Measurements from ENCODE around the gene GNA12. TPM values are rescaled to one million over a fixed set of nuclear protein-coding genes. Genes with fewer than 3 reads are reported as not detected.
A peak's percentile ranks its signal among the peaks of the same experiment; 100 is the strongest.

Gene GNA12
- total RNA-seq, 2 experiments from 2014 or later, result 19.5 to 22.6 TPM

DNA sequence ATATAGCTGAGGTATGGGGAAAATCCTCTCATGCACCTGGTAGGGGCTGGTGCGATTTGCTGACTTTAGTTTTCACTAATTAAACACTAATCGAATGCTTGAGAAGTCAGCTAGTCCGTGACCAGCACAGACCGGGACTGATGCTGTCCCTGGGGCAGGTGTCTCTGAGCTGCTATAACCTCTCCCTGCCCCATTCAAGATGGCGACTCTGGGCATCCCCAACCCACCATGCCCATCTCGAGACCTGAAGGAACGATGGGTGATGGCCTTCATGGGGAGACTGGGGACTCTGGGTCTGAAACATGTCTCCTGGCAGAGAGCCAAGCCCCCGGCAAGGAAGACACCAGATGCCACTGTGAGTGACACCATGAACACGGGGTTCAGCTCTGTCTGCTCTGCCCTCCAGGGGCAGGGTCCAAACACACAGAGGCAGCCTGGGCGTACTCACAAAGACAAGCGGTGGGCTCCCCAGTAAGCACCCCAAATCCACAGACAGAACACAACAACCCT is 57.4 kb downstream of the GNA12 start:
- no peak overlapping the region for H3K27ac Mint-ChIP-seq
- CTCF ChIA-PET, result interaction anchor here (0.7 kb wide), 1 partner anchor 198 kb away, joined by 5 read pairs; no protein-coding TSS in a partner anchor
- intact Hi-C loops (cut with DNase I, micrococcal nuclease), result no loop called here

DNA sequence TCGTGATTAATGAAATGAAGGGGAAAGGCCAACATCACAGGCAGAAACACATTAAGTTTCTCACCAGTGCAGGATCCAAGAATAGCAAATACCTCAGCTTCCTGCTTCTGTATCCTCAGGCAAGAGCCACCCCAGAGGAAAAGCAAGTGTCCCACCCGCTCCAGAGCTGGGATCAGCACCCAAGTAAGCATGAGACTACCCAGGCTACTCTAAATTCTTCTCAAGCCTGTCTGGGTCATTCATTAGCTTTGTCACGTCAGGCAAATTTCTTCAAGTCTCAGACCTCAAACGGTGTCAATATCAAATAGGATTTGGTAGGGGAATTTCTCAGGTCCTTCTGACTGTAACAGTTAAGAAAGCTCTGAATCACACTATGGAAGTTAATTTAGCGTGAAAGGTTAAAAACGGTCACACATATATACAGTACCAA is 59.0 kb downstream of the GNA12 start:
- ATAC-seq (peak; percentile 42), DNase-seq (no peak)
- Mint-ChIP-seq H3K4me1 (peaks cover 23% of the 10 kb centered on the region), H3K9me3 (ENCODE audit: low read depth) (no peaks in the 10 kb centered on the region), H3K4me3 (no peak overlapping the region), H3K36me3 (ENCODE audit: low read depth) (peaks cover 11% of the 10 kb centered on the region), H3K27me3 (no peaks in the 10 kb centered on the region), H3K27ac (no peak overlapping the region)
- ChIA-PET CTCF (interaction anchor here (0.9 to 1.1 kb wide), 2 partner anchors 20 to 29 kb away, joined by 3 to 4 read pairs; no protein-coding TSS in a partner anchor), POLR2A (interaction anchor here (0.6 to 1.1 kb wide), 2 partner anchors 12 to 64 kb away, joined by 5 to 7 read pairs; no protein-coding TSS in a partner anchor)
- intact Hi-C loops (cut with DNase I, micrococcal nuclease), result no loop called here

More for the DNA sequence above, 57.4 kb downstream of the GNA12 start:
- H3K9me3 Mint-ChIP-seq (ENCODE audit: low read depth), result no peaks in the 10 kb centered on the region
- H3K4me3 Mint-ChIP-seq, result no peak overlapping the region
- POLR2A ChIA-PET, result no interaction called here
- H3K4me1 Mint-ChIP-seq, result peaks cover 19% of the 10 kb centered on the region
- peaks cover 9% of the 10 kb centered on the region for H3K36me3 Mint-ChIP-seq (ENCODE audit: low read depth)
- DNase-seq (no peak), ATAC-seq (no peak)
- H3K27me3 Mint-ChIP-seq, result no peaks in the 10 kb centered on the region

DNA sequence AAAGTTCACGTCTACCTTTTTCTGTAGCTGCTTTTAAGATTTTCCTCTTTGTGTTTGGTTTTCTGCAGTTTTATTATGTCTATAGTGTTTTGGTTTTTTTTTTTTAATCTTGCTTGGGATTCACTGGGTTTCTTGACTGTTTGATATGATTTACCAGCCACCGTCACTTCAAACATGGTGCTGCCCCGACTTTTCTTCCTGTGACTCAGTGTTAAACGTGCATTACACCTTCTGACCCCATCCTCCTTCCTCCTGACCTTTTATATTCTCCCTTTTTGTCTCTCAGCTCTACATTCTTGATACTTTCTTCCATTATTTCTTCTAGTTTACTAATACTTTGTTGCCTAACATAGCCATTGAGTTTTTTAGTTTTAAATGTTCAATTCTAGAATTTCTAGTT is 61.5 kb downstream of the GNA12 start:
- CTCF ChIA-PET, result interaction anchor here (0.6 to 2.7 kb wide), 7 partner anchors 11 to 72 kb away, joined by 3 to 15 read pairs (median 5); no protein-coding TSS in a partner anchor
- H3K27ac Mint-ChIP-seq, result peak overlapping the region; percentile 85
- peaks cover 23% of the 10 kb centered on the region for H3K4me1 Mint-ChIP-seq
- intact Hi-C loops (cut with DNase I, micrococcal nuclease), result loop anchor here in 1 of 2 experiments (1.0 kb wide), 3 partner anchors 9 to 62 kb away; no protein-coding TSS in a partner anchor
- ATAC-seq, result peak; percentile 94
- POLR2A ChIA-PET, result no interaction called here
- no peaks in the 10 kb centered on the region for H3K9me3 Mint-ChIP-seq (ENCODE audit: low read depth)
- peaks cover 11% of the 10 kb centered on the region for H3K36me3 Mint-ChIP-seq (ENCODE audit: low read depth)
- peak; percentile 63 for DNase-seq
- no peak overlapping the region for H3K4me3 Mint-ChIP-seq
- no peaks in the 10 kb centered on the region for H3K27me3 Mint-ChIP-seq

DNA sequence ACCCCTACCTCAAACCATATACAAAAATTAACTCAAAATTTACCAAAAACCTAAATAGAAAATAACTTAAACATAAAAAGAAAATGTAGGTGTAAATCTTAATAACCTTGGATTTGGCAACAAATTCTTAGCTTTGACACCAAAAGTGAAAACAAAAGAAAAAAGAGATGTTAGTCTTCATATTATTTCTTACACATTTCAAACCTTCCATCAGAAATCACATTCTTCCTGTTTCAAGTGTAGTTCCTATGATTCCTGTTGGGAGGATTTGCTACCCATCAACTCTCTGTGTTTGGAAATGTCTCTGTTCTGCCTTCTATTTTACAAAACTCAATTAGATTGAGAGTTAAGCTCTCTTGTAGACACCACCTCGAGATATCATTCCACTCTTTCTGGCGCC is 62.0 kb downstream of the GNA12 start:
- POLR2A ChIA-PET, result no interaction called here
- intact Hi-C loops (cut with DNase I, micrococcal nuclease), result loop anchor here in 1 of 2 experiments (1.0 kb wide), 3 partner anchors 9 to 62 kb away; no protein-coding TSS in a partner anchor
- DNase-seq (no peak), ATAC-seq (no peak)
- peaks cover 23% of the 10 kb centered on the region for H3K4me1 Mint-ChIP-seq
- H3K9me3 Mint-ChIP-seq (ENCODE audit: low read depth), result no peaks in the 10 kb centered on the region
- peak overlapping the region; percentile 85 for H3K27ac Mint-ChIP-seq
- H3K27me3 Mint-ChIP-seq, result no peaks in the 10 kb centered on the region
- peaks cover 11% of the 10 kb centered on the region for H3K36me3 Mint-ChIP-seq (ENCODE audit: low read depth)
- no peak overlapping the region for H3K4me3 Mint-ChIP-seq
- CTCF ChIA-PET, result interaction anchor here (0.6 to 2.7 kb wide), 8 partner anchors 12 to 310 kb away, joined by 3 to 15 read pairs (median 4); no protein-coding TSS in a partner anchor

DNA sequence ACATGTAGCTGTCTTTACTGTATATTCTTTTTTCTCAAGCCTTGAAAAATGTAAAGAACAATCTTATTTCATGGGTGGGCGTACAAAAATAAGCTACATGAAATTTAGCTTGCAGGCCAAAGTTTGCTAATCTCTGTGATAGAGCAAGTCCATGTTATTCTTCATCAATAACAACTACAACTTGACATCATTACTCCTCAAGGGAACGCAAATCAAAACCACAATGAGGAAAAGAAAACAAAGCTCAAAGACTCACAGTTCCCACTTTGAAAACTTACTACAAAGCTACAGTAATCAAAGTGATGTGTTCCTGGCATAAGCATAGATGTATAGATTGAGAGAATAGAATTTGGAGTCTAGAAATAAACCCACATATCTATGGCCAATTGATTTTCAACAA is 62.5 kb downstream of the GNA12 start:
- no peak for DNase-seq
- intact Hi-C loops (cut with DNase I, micrococcal nuclease), result loop anchor here in 1 of 2 experiments (1.0 kb wide), 3 partner anchors 8 to 61 kb away; no protein-coding TSS in a partner anchor
- Mint-ChIP-seq H3K4me1 (peaks cover 23% of the 10 kb centered on the region), H3K27me3 (no peaks in the 10 kb centered on the region), H3K36me3 (ENCODE audit: low read depth) (peaks cover 11% of the 10 kb centered on the region), H3K4me3 (no peak overlapping the region), H3K9me3 (ENCODE audit: low read depth) (no peaks in the 10 kb centered on the region), H3K27ac (no peak overlapping the region)
- ATAC-seq, result no peak
- ChIA-PET POLR2A (no interaction called here), CTCF (interaction anchor here (0.6 to 2.7 kb wide), 6 partner anchors 21 to 311 kb away, joined by 3 to 15 read pairs (median 5); no protein-coding TSS in a partner anchor)

DNA sequence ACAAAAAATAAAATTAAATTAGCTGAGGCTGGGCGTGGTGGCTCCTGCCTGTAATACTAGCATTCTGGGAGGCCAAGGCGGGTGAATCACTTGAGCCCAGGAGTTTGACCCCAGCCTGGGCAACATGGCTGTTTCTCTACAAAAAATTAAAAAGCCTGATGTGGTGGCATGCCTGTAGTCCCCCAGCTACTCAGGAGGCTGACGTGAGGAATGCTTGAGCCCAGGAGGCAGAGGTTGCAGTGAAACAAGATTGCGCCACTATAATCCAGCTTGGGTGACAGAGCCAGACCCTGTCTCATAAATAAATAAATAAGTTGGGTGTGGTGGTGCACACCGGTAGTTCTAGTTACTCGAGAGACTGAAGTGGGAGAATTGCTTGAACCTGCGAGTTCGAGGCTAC is 65.1 kb downstream of the GNA12 start:
- CTCF ChIA-PET, result interaction anchor here (1.1 to 1.6 kb wide), 3 partner anchors 16 to 21 kb away, joined by 3 to 6 read pairs (median 5); no protein-coding TSS in a partner anchor
- peaks cover 31% of the 10 kb centered on the region for H3K4me1 Mint-ChIP-seq
- no peak overlapping the region for H3K27ac Mint-ChIP-seq
- H3K36me3 Mint-ChIP-seq (ENCODE audit: low read depth), result peaks cover 5% of the 10 kb centered on the region
- DNase-seq, result no peak
- no peak overlapping the region for H3K4me3 Mint-ChIP-seq
- POLR2A ChIA-PET, result no interaction called here
- no peaks in the 10 kb centered on the region for H3K9me3 Mint-ChIP-seq (ENCODE audit: low read depth)
- H3K27me3 Mint-ChIP-seq, result no peaks in the 10 kb centered on the region
- intact Hi-C loops (cut with DNase I, micrococcal nuclease), result no loop called here
- no peak for ATAC-seq

DNA sequence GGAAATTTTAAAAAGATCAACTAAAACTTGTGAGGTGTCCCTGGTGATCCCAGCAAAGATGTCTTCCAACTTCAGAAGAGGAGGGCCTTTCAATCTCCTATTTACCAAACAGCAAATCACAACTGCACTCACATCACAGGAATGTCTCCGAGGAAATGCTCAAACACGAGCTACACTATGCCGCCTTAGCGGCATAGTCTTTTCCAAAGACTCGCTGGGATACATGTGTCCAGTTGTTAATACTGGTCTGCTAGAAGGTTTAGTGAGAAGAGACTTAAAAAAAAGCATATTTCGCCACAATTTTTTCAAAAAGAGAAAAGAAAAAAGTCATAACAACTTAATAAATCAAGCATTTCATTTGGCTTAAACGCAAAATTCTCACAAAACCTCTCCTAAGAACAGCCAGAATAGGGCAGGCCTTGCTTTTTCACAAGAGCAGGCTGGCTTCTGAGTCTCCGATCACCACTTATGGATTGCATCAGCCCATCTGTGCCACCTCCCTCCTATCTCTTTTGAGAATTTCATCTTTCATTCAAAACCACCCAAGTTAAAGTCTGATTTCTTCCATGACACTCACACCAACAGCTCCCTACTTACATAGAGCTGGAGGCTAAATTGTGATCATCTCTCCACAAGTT is 66.1 kb downstream of the GNA12 start:
- ATAC-seq (no peak), DNase-seq (no peak)
- no peak overlapping the region for H3K4me3 Mint-ChIP-seq
- no peaks in the 10 kb centered on the region for H3K9me3 Mint-ChIP-seq (ENCODE audit: low read depth)
- H3K27ac Mint-ChIP-seq, result no peak overlapping the region
- POLR2A ChIA-PET, result no interaction called here
- peaks cover 5% of the 10 kb centered on the region for H3K36me3 Mint-ChIP-seq (ENCODE audit: low read depth)
- intact Hi-C loops (cut with DNase I, micrococcal nuclease), result no loop called here
- H3K27me3 Mint-ChIP-seq, result no peaks in the 10 kb centered on the region
- CTCF ChIA-PET, result interaction anchor here (1.1 to 1.6 kb wide), 4 partner anchors 15 to 60 kb away, joined by 3 to 6 read pairs (median 4); no protein-coding TSS in a partner anchor
- H3K4me1 Mint-ChIP-seq, result peaks cover 36% of the 10 kb centered on the region

DNA sequence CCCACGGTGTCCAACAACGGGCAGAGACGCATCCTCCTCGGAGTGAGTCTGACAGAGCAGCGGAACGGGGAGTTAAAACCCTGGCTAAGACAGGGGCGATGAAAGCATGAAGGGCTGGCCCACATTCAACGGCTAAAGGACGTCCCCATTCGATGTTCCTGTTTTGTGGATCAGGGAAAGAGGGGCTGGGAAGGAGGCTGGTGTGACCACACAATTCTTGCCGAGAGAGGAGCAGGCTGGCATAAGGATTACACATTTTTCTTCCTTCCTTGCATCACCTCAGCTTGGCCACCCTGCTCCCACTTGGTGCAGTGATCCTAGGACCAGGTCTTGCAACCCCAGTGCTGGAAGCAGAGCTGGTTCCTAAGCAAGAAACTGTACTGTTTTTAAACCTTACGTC is 67.7 kb downstream of the GNA12 start:
- ATAC-seq (no peak), DNase-seq (no peak)
- CTCF ChIA-PET, result interaction anchor here (0.7 kb wide), 1 partner anchor 11 kb away, joined by 4 read pairs; no protein-coding TSS in a partner anchor
- no peaks in the 10 kb centered on the region for H3K9me3 Mint-ChIP-seq (ENCODE audit: low read depth)
- intact Hi-C loops (cut with DNase I, micrococcal nuclease), result no loop called here
- H3K4me3 Mint-ChIP-seq, result no peak overlapping the region
- peaks cover 38% of the 10 kb centered on the region for H3K4me1 Mint-ChIP-seq
- H3K27ac Mint-ChIP-seq, result no peak overlapping the region
- POLR2A ChIA-PET, result no interaction called here
- no peaks in the 10 kb centered on the region for H3K27me3 Mint-ChIP-seq
- H3K36me3 Mint-ChIP-seq (ENCODE audit: low read depth), result peaks cover 4% of the 10 kb centered on the region

DNA sequence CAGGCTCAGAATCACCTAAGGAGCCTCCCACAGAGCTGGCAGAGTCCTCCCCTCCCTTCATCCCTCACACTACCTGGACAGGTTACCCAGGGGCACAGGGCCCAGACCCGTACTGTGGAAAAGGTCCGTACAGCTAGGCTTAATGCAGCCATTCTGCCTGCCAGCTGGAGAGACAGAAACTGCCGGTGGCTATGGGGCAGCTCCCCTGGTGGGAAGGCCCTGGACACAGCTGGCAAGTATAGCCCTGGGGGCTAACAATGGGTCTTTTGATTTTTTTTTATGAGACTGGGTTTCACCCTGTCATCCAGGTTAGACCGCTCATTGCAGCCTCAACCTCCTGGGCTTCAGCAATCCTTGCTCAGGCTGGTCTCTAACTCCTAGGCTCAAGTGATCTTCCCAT is 68.3 kb downstream of the GNA12 start:
- intact Hi-C loops (cut with DNase I, micrococcal nuclease), result no loop called here
- no peaks in the 10 kb centered on the region for H3K27me3 Mint-ChIP-seq
- ChIA-PET CTCF (no interaction called here), POLR2A (interaction anchor here (1.1 kb wide), 1 partner anchor 18 kb away, joined by 3 read pairs; no protein-coding TSS in a partner anchor)
- H3K4me1 Mint-ChIP-seq, result peaks cover 40% of the 10 kb centered on the region
- ATAC-seq (no peak), DNase-seq (no peak)
- peaks cover 7% of the 10 kb centered on the region for H3K36me3 Mint-ChIP-seq (ENCODE audit: low read depth)
- no peaks in the 10 kb centered on the region for H3K9me3 Mint-ChIP-seq (ENCODE audit: low read depth)
- H3K4me3 Mint-ChIP-seq, result no peak overlapping the region
- no peak overlapping the region for H3K27ac Mint-ChIP-seq

DNA sequence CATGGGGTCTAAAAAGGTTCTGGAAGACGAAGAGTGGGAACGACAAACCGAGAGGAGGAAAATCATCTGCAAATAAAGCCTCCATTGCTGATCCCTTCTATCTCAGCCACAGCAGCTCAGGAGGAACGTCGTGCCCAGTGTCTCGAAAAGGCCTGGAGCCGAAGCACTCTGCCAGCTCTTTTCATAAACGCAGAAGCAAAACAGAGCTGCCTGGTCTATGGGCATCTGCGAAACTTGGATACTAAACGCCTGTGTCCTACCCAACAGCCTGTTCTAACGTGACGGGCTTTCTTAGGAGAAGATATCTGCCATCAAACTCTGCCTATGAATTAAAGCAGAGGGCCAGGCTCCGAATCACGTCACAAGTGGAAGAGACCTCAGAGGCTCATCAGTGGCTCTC is 68.7 kb downstream of the GNA12 start:
- DNase-seq, result no peak
- no peak for ATAC-seq
- ChIA-PET POLR2A (interaction anchor here (1.1 kb wide), 1 partner anchor 17 kb away, joined by 3 read pairs; no protein-coding TSS in a partner anchor), CTCF (no interaction called here)
- Mint-ChIP-seq H3K4me3 (no peak overlapping the region), H3K9me3 (ENCODE audit: low read depth) (no peaks in the 10 kb centered on the region), H3K27ac (peak overlapping the region; percentile 10), H3K4me1 (peaks cover 40% of the 10 kb centered on the region), H3K36me3 (ENCODE audit: low read depth) (peaks cover 7% of the 10 kb centered on the region), H3K27me3 (no peaks in the 10 kb centered on the region)
- intact Hi-C loops (cut with DNase I, micrococcal nuclease), result no loop called here

DNA sequence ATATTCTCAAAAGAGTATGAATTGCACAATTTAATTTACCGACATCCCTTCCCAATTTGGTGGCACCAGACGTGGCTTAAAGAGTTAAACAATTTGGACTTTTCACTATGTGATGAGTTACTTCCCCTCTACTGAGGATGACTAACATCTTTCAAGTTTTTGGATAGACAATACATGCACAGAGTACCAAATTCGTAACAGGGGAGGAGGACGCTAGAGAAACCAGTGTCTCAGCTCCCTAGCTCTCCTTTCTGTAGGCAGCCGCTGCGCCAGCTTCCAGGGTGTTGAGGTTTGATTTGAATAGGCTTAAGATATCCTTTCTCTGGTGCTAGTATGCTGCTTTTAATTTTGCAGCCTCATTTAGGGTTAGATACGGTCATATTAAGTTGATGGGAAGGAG is 69.2 kb downstream of the GNA12 start:
- Mint-ChIP-seq H3K4me1 (peaks cover 40% of the 10 kb centered on the region), H3K27me3 (no peaks in the 10 kb centered on the region), H3K27ac (peak overlapping the region; percentile 10), H3K36me3 (ENCODE audit: low read depth) (peaks cover 8% of the 10 kb centered on the region), H3K4me3 (no peak overlapping the region), H3K9me3 (ENCODE audit: low read depth) (no peaks in the 10 kb centered on the region)
- ATAC-seq, result no peak
- ChIA-PET POLR2A (interaction anchor here (1.1 kb wide), 1 partner anchor 17 kb away, joined by 3 read pairs; no protein-coding TSS in a partner anchor), CTCF (no interaction called here)
- intact Hi-C loops (cut with DNase I, micrococcal nuclease), result loop anchor here in 1 of 2 experiments (5.0 kb wide), 1 partner anchor 218 kb away; the partner anchor contains the start of genes BRAT1 and IQCE
- DNase-seq, result no peak

Measured in activated CD4-positive, alpha-beta T cell treated with anti-CD3 and anti-CD28 coated beads for 36 hours (primary cell).